Activated T-cell treated with anti-CD3 and anti-CD28 coated beads, Interleukin-2, amount 50 U/mL, for 48 hours (primary cell): ENCODE measurements around the gene TSR1.

ENCODE experiments used
- DNase-seq, 2 experiments: peaks; one replicate each; pipeline ENCODE4 v3.0.0-alpha.2; 2020

Gene TSR1

DNA sequence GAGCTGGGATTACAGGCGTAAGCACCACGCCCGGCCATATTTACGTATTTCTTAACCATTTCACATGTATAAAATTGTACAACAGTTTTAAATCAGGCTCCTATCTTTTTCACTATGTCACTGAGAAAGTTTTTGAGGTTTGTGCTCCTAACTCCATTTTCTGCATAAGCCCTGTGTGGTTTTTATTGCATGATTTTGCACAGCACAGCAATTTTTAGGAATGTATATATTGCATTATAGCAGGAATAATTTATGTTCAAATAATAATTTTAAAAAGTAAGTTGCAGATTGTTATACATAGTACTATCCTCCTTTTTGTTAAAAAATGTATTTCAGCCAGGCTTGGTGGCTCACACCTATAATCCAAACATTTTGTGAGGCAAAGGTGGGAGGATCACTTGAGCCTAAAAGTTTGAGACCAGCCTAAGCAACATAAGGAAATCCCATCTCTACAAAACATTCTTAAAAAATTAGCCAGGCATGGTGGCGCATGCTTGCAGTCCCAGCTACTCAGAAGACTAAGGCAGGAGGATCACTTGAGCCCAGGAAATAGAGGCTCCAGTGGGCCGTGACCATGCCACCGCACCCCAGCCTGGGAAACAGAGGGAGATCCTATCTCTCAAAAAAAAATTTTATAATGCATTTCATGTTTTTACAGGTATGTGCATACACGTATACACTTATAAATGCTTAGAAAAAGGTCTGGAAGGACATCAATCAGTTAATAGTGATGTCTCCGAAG, 58.7 kb downstream of the TSR1 start:
- no peak for DNase-seq

DNA sequence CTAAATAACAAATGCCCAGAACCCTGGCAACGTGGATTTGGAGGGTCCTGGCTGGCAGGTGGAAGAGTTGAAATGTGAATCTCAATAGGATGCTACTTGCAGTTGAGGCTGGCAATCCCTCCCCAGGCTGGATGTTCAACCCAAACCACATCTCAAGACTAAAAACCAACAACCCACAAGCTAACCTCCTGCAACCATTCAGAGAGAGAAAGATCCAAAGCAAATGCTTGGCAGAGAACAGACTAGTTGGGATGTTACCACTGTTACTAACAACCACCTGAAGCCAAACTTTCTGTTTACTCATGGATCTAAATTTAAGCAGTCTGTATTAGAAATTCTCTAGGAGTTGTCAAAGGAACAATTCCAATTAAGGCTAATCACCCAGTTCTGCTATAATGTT, 60.5 kb downstream of the TSR1 start:
- no peak for DNase-seq

DNA sequence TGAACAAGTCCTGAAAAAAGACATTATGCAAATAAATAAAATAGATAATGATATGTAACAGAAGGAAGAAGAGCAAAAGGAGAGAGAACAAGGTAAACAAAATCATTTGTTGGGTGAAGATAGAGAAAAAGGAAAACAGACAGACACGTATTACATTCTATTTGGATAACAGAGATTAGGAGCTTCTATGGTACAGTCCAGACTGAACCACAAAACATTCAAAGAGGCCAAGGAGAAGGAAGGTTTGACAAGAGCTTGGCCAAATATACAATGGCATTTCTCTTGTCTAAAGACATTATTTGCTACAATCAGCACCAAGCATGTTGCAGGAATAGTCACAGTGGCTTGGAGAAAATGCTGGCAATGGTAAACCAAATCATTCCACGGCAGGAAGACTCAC, 61.8 kb downstream of the TSR1 start:
- no peak for DNase-seq
